NCI-H524 (cell line): ENCODE measurements around the gene TMEM209.
A peak's percentile ranks its signal among the peaks of the same experiment; 100 is the strongest.
"Not testable (repeated sequence)": the region's sequence is repeated elsewhere in the genome, so short reads cannot be mapped to it uniquely, and the experiment has no call there.

ENCODE experiments used
- DNase-seq, 2 experiments: peaks; one replicate each; lab custom pipeline; 2025; lab: John Stamatoyannopoulos, UW

TMEM209 gene

GRCh38 chr7:130218806-130219620 lies 13.8 kb upstream of the TMEM209 start:
- no peak for DNase-seq

GRCh38 chr7:130216750-130217149 lies 11.5 kb upstream of the TMEM209 start:
- peak in 1 of 2 experiments; percentile 2 for DNase-seq

GRCh38 chr7:130216025-130216424 lies 10.8 kb upstream of the TMEM209 start:
- no peak for DNase-seq

GRCh38 chr7:130213828-130214227 lies 8.6 kb upstream of the TMEM209 start:
- DNase-seq: no peak

- DNase-seq: peak in 1 of 2 experiments; percentile 47
Observed at GRCh38 chr7:130210181-130210935, 5.2 kb upstream of the TMEM209 start.

GRCh38 chr7:130208516-130208915 lies 3.3 kb upstream of the TMEM209 start:
- DNase-seq: no peak

GRCh38 chr7:130207642-130208041 lies 2.4 kb upstream of the TMEM209 start, which contains the start of gene SSMEM1:
Gene SSMEM1, plus strand, starts transcription at chr7:130207860. Its CDS starts 51 bp downstream, at chr7:130207911.
- DNase-seq: no peak

GRCh38 chr7:130207033-130207432 lies 1.8 kb upstream of the TMEM209 start:
- no peak for DNase-seq

GRCh38 chr7:130201796-130202195 lies 3.4 kb downstream of the TMEM209 start:
- no peak for DNase-seq

GRCh38 chr7:130197094-130197493 lies 8.1 kb downstream of the TMEM209 start:
- no peak for DNase-seq

GRCh38 chr7:130196476-130196875 lies 8.7 kb downstream of the TMEM209 start:
- no peak for DNase-seq

- no peak for DNase-seq
Observed at GRCh38 chr7:130195396-130195795, 9.8 kb downstream of the TMEM209 start.

GRCh38 chr7:130191791-130192190 lies 13.4 kb downstream of the TMEM209 start:
- DNase-seq: no peak

- no peak for DNase-seq
Observed at GRCh38 chr7:130189343-130189742, 15.9 kb downstream of the TMEM209 start.

GRCh38 chr7:130187360-130187759 lies 17.8 kb downstream of the TMEM209 start:
- DNase-seq: no peak

- not testable (repeated sequence) for DNase-seq
Observed at GRCh38 chr7:130184349-130184748, 20.9 kb downstream of the TMEM209 start.

GRCh38 chr7:130182990-130183389 lies 22.2 kb downstream of the TMEM209 start:
- no peak for DNase-seq

GRCh38 chr7:130181263-130181605 lies 24.0 kb downstream of the TMEM209 start:
- no peak for DNase-seq

GRCh38 chr7:130180571-130181262 lies 24.5 kb downstream of the TMEM209 start:
- DNase-seq: no peak

GRCh38 chr7:130179631-130180030 lies 25.6 kb downstream of the TMEM209 start:
- DNase-seq: no peak

GRCh38 chr7:130178251-130178650 lies 27.0 kb downstream of the TMEM209 start:
- no peak for DNase-seq

- no peak for DNase-seq
Observed at GRCh38 chr7:130174237-130174959, 30.8 kb downstream of the TMEM209 start.
